ENCODE data around the gene UBE2Z. TPM values are rescaled to one million over a fixed set of nuclear protein-coding genes. Genes with fewer than 3 reads are reported as not detected.

The UBE2Z gene
- total and polyA plus RNA-seq, 7 experiments from 2014 or later = 52.1 to 96.6 (median 74.5) TPM

- H3K27ac ChIP-seq (ENCODE audit: low read depth, low read length) = peak overlapping the region; percentile 93
- peaks cover 6 to 31% (median 10%) of the 10 kb centered on the region in 3 experiments for H3K36me3 ChIP-seq (ENCODE audit: control insufficient read depth in 2 of 3, insufficient read depth in 3 of 3, low read length in 3 of 3)
- H3K4me1 Mint-ChIP-seq = peaks cover 32 to 59% (median 56%) of the 10 kb centered on the region in 7 donors
- no peaks in the 10 kb centered on the region for H3K27me3 ChIP-seq (ENCODE audit: control insufficient read depth in 2 of 2, insufficient read depth in 2 of 2, low read length in 2 of 2)
- no peaks in the 10 kb centered on the region for H3K27me3 Mint-ChIP-seq
- peaks cover 0 to 1% (median 0%) of the 10 kb centered on the region in 11 donors for H3K9me3 Mint-ChIP-seq
- H3K4me3 Mint-ChIP-seq = peak overlapping the region; percentile 90 to 100 (median 94)
- DNase-seq (peak; percentile 38 to 84 (median 57)), ATAC-seq (peak; percentile 52)
- H3K27ac Mint-ChIP-seq = peak overlapping the region; percentile 84 to 99 (median 93)
- H3K4me3 ChIP-seq (ENCODE audit: low read length) = peak overlapping the region; percentile 62
- ChIA-PET POLR2A (interaction anchor here (1.5 to 4.6 kb wide), 3 partner anchors 16 to 35 kb away, joined by 3 to 62 read pairs (median 29); partner anchors contain the start of genes ATP5MC1 and SNF8), CTCF (interaction anchor here (0.7 kb wide), 2 partner anchors 15 to 24 kb away, joined by 3 read pairs; no protein-coding TSS in a partner anchor)
- peaks cover 0 to 22% (median 2%) of the 10 kb centered on the region in 5 donors for H3K36me3 Mint-ChIP-seq
- no peaks in the 10 kb centered on the region for H3K9me3 ChIP-seq (ENCODE audit: control insufficient read depth in 2 of 3, low read length in 3 of 3)
- peaks cover 22 to 33% of the 10 kb centered on the region in 2 donors for H3K4me1 ChIP-seq (ENCODE audit: control insufficient read depth in 2 of 2, insufficient read depth in 2 of 2, low read length in 2 of 2)
- intact Hi-C loops (cut with micrococcal nuclease) = loop anchor here in 1 of 2 donors (1.0 to 5.0 kb wide), 7 partner anchors 14 to 1014 kb away; partner anchors contain the start of genes ATP5MC1, CALCOCO2, NFE2L1 and SNF8
Measured at GRCh38 chr17:48908853-48909394, 717 bp downstream of the UBE2Z start.

GRCh38 chr17:48909783-48910182, 1.6 kb downstream of the UBE2Z start:
- Mint-ChIP-seq H3K4me1 (peaks cover 36 to 66% (median 63%) of the 10 kb centered on the region in 7 donors), H3K4me3 (peak overlapping the region; percentile 90 to 100 (median 94)), H3K27me3 (no peaks in the 10 kb centered on the region), H3K27ac (peak overlapping the region; percentile 81 to 99 (median 90)), H3K9me3 (peaks cover 0 to 1% (median 0%) of the 10 kb centered on the region in 11 donors), H3K36me3 (peaks cover 0 to 29% (median 8%) of the 10 kb centered on the region in 5 donors)
- ChIA-PET CTCF (interaction anchor here (0.7 kb wide), 2 partner anchors 16 to 25 kb away, joined by 3 read pairs; no protein-coding TSS in a partner anchor), POLR2A (interaction anchor here (3.4 to 4.6 kb wide), 2 partner anchors 17 to 34 kb away, joined by 29 to 62 read pairs; partner anchors contain the start of genes ATP5MC1 and SNF8)
- peaks cover 27 to 33% of the 10 kb centered on the region in 2 donors for H3K4me1 ChIP-seq (ENCODE audit: control insufficient read depth in 2 of 2, insufficient read depth in 2 of 2, low read length in 2 of 2)
- DNase-seq (no peak), ATAC-seq (no peak)
- intact Hi-C loops (cut with micrococcal nuclease) = loop anchor here in 1 of 2 donors (2.0 to 5.0 kb wide), 4 partner anchors 13 to 862 kb away; partner anchors contain the start of genes CALCOCO2 and NFE2L1
- peaks cover 6 to 38% (median 15%) of the 10 kb centered on the region in 3 experiments for H3K36me3 ChIP-seq (ENCODE audit: control insufficient read depth in 2 of 3, insufficient read depth in 3 of 3, low read length in 3 of 3)
- H3K27me3 ChIP-seq (ENCODE audit: control insufficient read depth in 2 of 2, insufficient read depth in 2 of 2, low read length in 2 of 2) = no peaks in the 10 kb centered on the region
- H3K27ac ChIP-seq (ENCODE audit: low read depth, low read length) = peak overlapping the region; percentile 93
- H3K4me3 ChIP-seq (ENCODE audit: low read length) = peak overlapping the region; percentile 62
- no peaks in the 10 kb centered on the region for H3K9me3 ChIP-seq (ENCODE audit: control insufficient read depth in 2 of 3, low read length in 3 of 3)

- Mint-ChIP-seq H3K4me3 (peak overlapping the region; percentile 66 to 100 (median 93)), H3K9me3 (peaks cover 0 to 1% (median 0%) of the 10 kb centered on the region in 11 donors), H3K27ac (peak overlapping the region in 8 of 9 donors; percentile 30 to 99 (median 87)), H3K4me1 (peaks cover 37 to 72% (median 67%) of the 10 kb centered on the region in 7 donors), H3K36me3 (peaks cover 0 to 30% (median 8%) of the 10 kb centered on the region in 5 donors), H3K27me3 (no peaks in the 10 kb centered on the region)
- DNase-seq (no peak), ATAC-seq (no peak)
- Histone ChIP-seq H3K27me3 (ENCODE audit: control insufficient read depth in 2 of 2, insufficient read depth in 2 of 2, low read length in 2 of 2) (no peaks in the 10 kb centered on the region), H3K27ac (ENCODE audit: low read depth, low read length) (peak overlapping the region; percentile 93), H3K9me3 (ENCODE audit: control insufficient read depth in 2 of 3, low read length in 3 of 3) (no peaks in the 10 kb centered on the region), H3K36me3 (ENCODE audit: control insufficient read depth in 2 of 3, insufficient read depth in 3 of 3, low read length in 3 of 3) (peaks cover 6 to 42% (median 18%) of the 10 kb centered on the region in 3 experiments), H3K4me3 (ENCODE audit: low read length) (no peak overlapping the region), H3K4me1 (ENCODE audit: control insufficient read depth in 2 of 2, insufficient read depth in 2 of 2, low read length in 2 of 2) (peaks cover 30 to 33% of the 10 kb centered on the region in 2 donors)
- CTCF ChIA-PET = no interaction called here
- intact Hi-C loops (cut with micrococcal nuclease) = no loop called here
- POLR2A ChIA-PET = interaction anchor here (4.6 kb wide), 1 partner anchor 34 kb away, joined by 29 read pairs; the partner anchor contains the start of gene SNF8
Measured at GRCh38 chr17:48910370-48910769, 2.2 kb downstream of the UBE2Z start.

GRCh38 chr17:48912476-48912875, 4.3 kb downstream of the UBE2Z start:
- POLR2A ChIA-PET = no interaction called here
- H3K36me3 Mint-ChIP-seq = peaks cover 2 to 36% (median 8%) of the 10 kb centered on the region in 5 donors

GRCh38 chr17:48915459-48916282, 7.5 kb downstream of the UBE2Z start:
- Mint-ChIP-seq H3K36me3 (peaks cover 5 to 44% (median 9%) of the 10 kb centered on the region in 5 donors), H3K4me1 (peaks cover 25 to 58% (median 46%) of the 10 kb centered on the region in 7 donors), H3K4me3 (peak overlapping the region in 1 of 10 donors; percentile 87), H3K9me3 (peaks cover 0 to 2% (median 0%) of the 10 kb centered on the region in 11 donors), H3K27ac (peak overlapping the region in 8 of 9 donors; percentile 10 to 99 (median 64)), H3K27me3 (no peaks in the 10 kb centered on the region)
- ChIA-PET POLR2A (interaction anchor here (0.7 to 1.6 kb wide), 2 partner anchors 22 to 65 kb away, joined by 3 to 5 read pairs; partner anchors contain the start of gene ATP5MC1), CTCF (no interaction called here)
- ATAC-seq (peak; percentile 93), DNase-seq (peak in 2 of 9 donors; percentile 30 to 63)
- Histone ChIP-seq H3K4me3 (ENCODE audit: low read length) (no peak overlapping the region), H3K27ac (ENCODE audit: low read depth, low read length) (peak overlapping the region; percentile 23), H3K4me1 (ENCODE audit: control insufficient read depth in 2 of 2, insufficient read depth in 2 of 2, low read length in 2 of 2) (peaks cover 9 to 18% of the 10 kb centered on the region in 2 donors), H3K36me3 (ENCODE audit: control insufficient read depth in 2 of 3, insufficient read depth in 3 of 3, low read length in 3 of 3) (peaks cover 15 to 83% (median 26%) of the 10 kb centered on the region in 3 experiments), H3K9me3 (ENCODE audit: control insufficient read depth in 2 of 3, low read length in 3 of 3) (no peaks in the 10 kb centered on the region), H3K27me3 (ENCODE audit: control insufficient read depth in 2 of 2, insufficient read depth in 2 of 2, low read length in 2 of 2) (no peaks in the 10 kb centered on the region)
- intact Hi-C loops (cut with micrococcal nuclease) = loop anchor here in 1 of 2 donors (1.0 kb wide), 1 partner anchor 23 kb away; the partner anchor contains the start of gene ATP5MC1

More at GRCh38 chr17:48912476-48912875, 4.3 kb downstream of the UBE2Z start:
- H3K9me3 Mint-ChIP-seq = peaks cover 0 to 3% (median 0%) of the 10 kb centered on the region in 11 donors
- no peaks in the 10 kb centered on the region for H3K27me3 Mint-ChIP-seq
- DNase-seq (no peak), ATAC-seq (no peak)
- H3K4me3 Mint-ChIP-seq = peak overlapping the region in 3 of 10 donors; percentile 1 to 21 (median 8)
- Histone ChIP-seq H3K4me1 (ENCODE audit: control insufficient read depth in 2 of 2, insufficient read depth in 2 of 2, low read length in 2 of 2) (peaks cover 31 to 33% of the 10 kb centered on the region in 2 donors), H3K36me3 (ENCODE audit: control insufficient read depth in 2 of 3, insufficient read depth in 3 of 3, low read length in 3 of 3) (peaks cover 6 to 62% (median 22%) of the 10 kb centered on the region in 3 experiments), H3K27me3 (ENCODE audit: control insufficient read depth in 2 of 2, insufficient read depth in 2 of 2, low read length in 2 of 2) (no peaks in the 10 kb centered on the region), H3K27ac (ENCODE audit: low read depth, low read length) (no peak overlapping the region), H3K4me3 (ENCODE audit: low read length) (no peak overlapping the region), H3K9me3 (ENCODE audit: control insufficient read depth in 2 of 3, low read length in 3 of 3) (no peaks in the 10 kb centered on the region)
- intact Hi-C loops (cut with micrococcal nuclease) = loop anchor here in 1 of 2 donors (2.0 kb wide), 1 partner anchor 32 kb away; the partner anchor contains the start of gene SNF8
- CTCF ChIA-PET = no interaction called here
- peak overlapping the region in 5 of 9 donors; percentile 40 to 77 (median 51) for H3K27ac Mint-ChIP-seq
- peaks cover 44 to 81% (median 72%) of the 10 kb centered on the region in 7 donors for H3K4me1 Mint-ChIP-seq
